A549 (cell line): ENCODE results near the gene SKOR1. TPM values are rescaled to one million over a fixed set of nuclear protein-coding genes. Genes with fewer than 3 reads are reported as not detected.

Source experiments
- ATAC-seq, 2 experiments: fragments of 200-7000 bp in 1 of 2; fragments of >200 bp in 1 of 2; cut with Nextera tagmentation in 1 of 2; cut with Tn5 transposase in 1 of 2; 3 replicates each; pipeline versions ENCODE4 v1.8.0 to v1.9.1; 2018 to 2020; ENCODE audit warnings: mild to moderate bottlenecking in 1 of 2, moderate library complexity in 1 of 2
- CTCF ChIA-PET: fragments of 300-600 bp; sonication (Branson Sonifier 250); formaldehyde crosslinking; extraction: SDS; loops from one replicate; lab custom pipeline; 2021; ENCODE audit warnings: antibody characterized with exemption, inconsistent platforms; lab: Yijun Ruan, JAX
- POLR2A ChIA-PET: fragments of 350-600 bp; formaldehyde crosslinking; extraction: SDS; loops from one replicate; lab custom pipeline; 2021; ENCODE audit warnings: antibody characterized with exemption, inconsistent platforms; lab: Yijun Ruan, JAX
- DNase-seq, 2 experiments: peaks; one replicate each; pipeline versions ENCODE4 v3.0.0 to v3.0.0-alpha.2; 2011 to 2016; ENCODE audit warnings: low read depth in 1 of 2, low spot score in 1 of 2
- FAIRE-seq: peaks from 2 replicates; lab custom pipeline; 2011; peaks lifted over from hg19 to GRCh38; lab: Jason Lieb, UNC
- H3K27ac ChIP-seq, 2 experiments: fragments of >200 bp; sonication (Bioruptor Twin); formaldehyde crosslinking; 3 replicates each; pipeline ENCODE4 v1.5.1; 2016 to 2017
- H3K4me1 ChIP-seq: fragments of >200 bp; sonication (Bioruptor Twin); formaldehyde crosslinking; 3 replicates; pipeline ENCODE4 v1.6.1; 2016
- H3K4me2 ChIP-seq: fragments of >200 bp; sonication (Bioruptor Twin); formaldehyde crosslinking; 3 replicates; pipeline ENCODE4 v1.6.1; 2016
- H3K4me3 ChIP-seq: fragments of >200 bp; sonication (Bioruptor Twin); formaldehyde crosslinking; 3 replicates; pipeline ENCODE4 v1.5.1; 2016
- H3K9me3 ChIP-seq: fragments of >200 bp; sonication (Bioruptor Twin); formaldehyde crosslinking; 3 replicates; pipeline ENCODE4 v1.6.1; 2016
- CBX8 ChIP-seq: fragments of 200-600 bp; sonication (generic); IDR thresholded peaks from 2 replicates; pipeline ENCODE4 v1.6.1; 2016
- CEBPB ChIP-seq, 2 experiments: fragments of >200 bp in 1 of 2; sonication (Bioruptor Twin) in 1 of 2; formaldehyde crosslinking in 1 of 2; IDR thresholded peaks; 2 replicates each; pipeline ENCODE4 v1.6.1; 2012 to 2016
- CHD2 ChIP-seq: fragments of 150-350 bp; IDR thresholded peaks from 2 replicates; pipeline ENCODE4 v1.6.1; 2014; ENCODE audit warnings: low read length; ENCODE audit not compliant: partially characterized antibody
- CTCF ChIP-seq: fragments of >200 bp; sonication (Bioruptor Twin); formaldehyde crosslinking; IDR thresholded peaks from 3 replicates; pipeline ENCODE4 v1.5.1; 2016
- EHF ChIP-seq: fragments of 250-450 bp; sonication (Bioruptor Pico); IDR thresholded peaks from 2 replicates; pipeline ENCODE4 v1.5.0; 2020; ENCODE audit warnings: mild to moderate bottlenecking
- FOSL2 ChIP-seq, 2 experiments: fragments of 450-650 bp in 1 of 2; fragments of >200 bp in 1 of 2; sonication (Bioruptor Twin) in 1 of 2; formaldehyde crosslinking; IDR thresholded peaks; 2 replicates each; pipeline versions ENCODE4 v1.5.0 to v1.6.1; 2016 to 2020; ENCODE audit warnings: mild to moderate bottlenecking in 1 of 2, moderate library complexity in 1 of 2
- FOXS1 ChIP-seq: fragments of 250-450 bp; sonication (Bioruptor Pico); IDR thresholded peaks from 2 replicates; pipeline ENCODE4 v1.5.0; 2020; ENCODE audit warnings: mild to moderate bottlenecking, moderate library complexity
- GATA3 ChIP-seq: IDR thresholded peaks from 2 replicates; pipeline ENCODE4 v1.6.1; 2012; ENCODE audit warnings: borderline replicate concordance
- HEYL ChIP-seq: fragments of 250-450 bp; sonication (Bioruptor Pico); IDR thresholded peaks from 2 replicates; pipeline ENCODE4 v1.8.0; 2021; ENCODE audit warnings: mild to moderate bottlenecking, moderate library complexity
- HMGXB4 ChIP-seq: fragments of 250-450 bp; sonication (Bioruptor Pico); IDR thresholded peaks from 2 replicates; pipeline ENCODE4 v1.5.0; 2021; ENCODE audit warnings: mild to moderate bottlenecking, moderate library complexity, borderline replicate concordance
- HOXA7 ChIP-seq: fragments of 250-450 bp; sonication (Bioruptor Pico); IDR thresholded peaks from 2 replicates; pipeline ENCODE4 v1.5.0; 2020; ENCODE audit warnings: mild to moderate bottlenecking, moderate library complexity
- HOXB13 ChIP-seq: fragments of 250-450 bp; sonication (Bioruptor Pico); IDR thresholded peaks from 2 replicates; pipeline ENCODE4 v1.5.0; 2020; ENCODE audit warnings: low read depth, mild to moderate bottlenecking, moderate library complexity
- KDM1A ChIP-seq: fragments of 200-600 bp; sonication (generic); IDR thresholded peaks from 2 replicates; pipeline ENCODE4 v1.6.1; 2016; ENCODE audit warnings: low read depth, mild to moderate bottlenecking
- MAFK ChIP-seq: fragments of 450-650 bp; IDR thresholded peaks from 2 replicates; pipeline ENCODE4 v1.6.1; 2014; ENCODE audit not compliant: partially characterized antibody
- MYC ChIP-seq: IDR thresholded peaks from 2 replicates; pipeline ENCODE4 v1.6.1; 2012; ENCODE audit warnings: mild to moderate bottlenecking, inconsistent platforms, low read length, improper control_type of control experiment, borderline replicate concordance
- NR3C1 ChIP-seq: fragments of >200 bp; sonication (Bioruptor Twin); formaldehyde crosslinking; IDR thresholded peaks from 3 replicates; pipeline ENCODE4 v1.6.1; 2017
- POLR2AphosphoS2 ChIP-seq: conservative IDR thresholded peaks from 2 replicates; pipeline ENCODE4 v1.6.1; 2012; ENCODE audit warnings: low read length, improper control_type of control experiment, inconsistent platforms
- TP53 ChIP-seq: fragments of 250-450 bp; sonication (Bioruptor Pico); IDR thresholded peaks from 2 replicates; pipeline ENCODE4 v1.5.0; 2021; ENCODE audit warnings: mild to moderate bottlenecking, moderate library complexity
- ZFP36 ChIP-seq: fragments of 450-650 bp; IDR thresholded peaks from 2 replicates; pipeline ENCODE4 v1.6.1; 2014; ENCODE audit warnings: borderline replicate concordance; ENCODE audit not compliant: partially characterized antibody
- ZSCAN20 ChIP-seq: fragments of 250-450 bp; sonication (Bioruptor Pico); IDR thresholded peaks from 2 replicates; pipeline ENCODE4 v1.8.0; 2022; ENCODE audit warnings: mild to moderate bottlenecking, moderate library complexity
- WGBS: methylation state at CpG from one replicate; pipeline ENCODE4 v1.1.6; 2017; ENCODE audit errors: missing lambda C conversion rate; 5-methylcytosine and 5-hydroxymethylcytosine counted together
- polyA plus RNA-seq, 4 experiments: library from polyadenylated mRNA; depleted of rRNA in 3 of 4; stranded (reverse); fragments of >200 nt; fragmentation: RNase III in 1 of 4; extraction: RNeasy Plus Mini Kit Qiagen cat#74134 plus additional on column Dnase treatment in 1 of 4; gene quantifications; 2 replicates in 3 of 4; 3 replicates in 1 of 4; pipeline ENCODE4 v1.2.3, GENCODE V29; 2011 to 2017
- TF ChIP-seq, protein P1 (sequence below): fragments of 150-350 bp; IDR thresholded peaks from 2 replicates; pipeline ENCODE4 v1.6.1; 2014; ENCODE audit warnings: low read depth, mild to moderate bottlenecking, low read length

SKOR1 gene
- polyA plus RNA-seq, 2 of the 4 experiments (the other 2 are of a cell fraction) = 0.03 to 0.05 TPM

GRCh38 chr15:67803996-67804843 is 21.1 kb upstream of the SKOR1 start:
- Histone ChIP-seq H3K9me3 (no peaks in the 10 kb centered on the region), H3K27ac (no peak overlapping the region), H3K4me3 (no peak overlapping the region)
- POLR2A ChIA-PET = no interaction called here
- no peak for FAIRE-seq
- ATAC-seq = no peak
- WGBS = 79% methylated on average over 26 of the region's 27 CpGs
- no peak for TF ChIP-seq TP53 (CRISPR knock-in tag)
- TF ChIP-seq FOSL2 (IDR thresholded peaks at IDR 0.05) = no peak
- TF ChIP-seq FOSL2 (CRISPR knock-in tag; IDR thresholded peaks at IDR 0.05) = no peak
- no peak for TF ChIP-seq ZSCAN20
- TF ChIP-seq CTCF = no peak
- no peak for TF ChIP-seq NR3C1
- no peak for TF ChIP-seq ZFP36
- TF ChIP-seq CBX8 = no peak
- no peak for TF ChIP-seq HOXA7 (CRISPR knock-in tag)
- no peak for TF ChIP-seq MYC
- TF ChIP-seq HEYL (CRISPR knock-in tag) = no peak
- TF ChIP-seq, all 56 proteins: peak for 0
- no peak for DNase-seq
- CTCF ChIA-PET = interaction anchor here (1.0 to 1.4 kb wide), 3 partner anchors 29 to 347 kb away, joined by 3 to 4 read pairs (median 3); no protein-coding TSS in a partner anchor
- Histone ChIP-seq H3K4me2 (no peak overlapping the region), H3K4me1 (no peaks in the 10 kb centered on the region)

DNA sequence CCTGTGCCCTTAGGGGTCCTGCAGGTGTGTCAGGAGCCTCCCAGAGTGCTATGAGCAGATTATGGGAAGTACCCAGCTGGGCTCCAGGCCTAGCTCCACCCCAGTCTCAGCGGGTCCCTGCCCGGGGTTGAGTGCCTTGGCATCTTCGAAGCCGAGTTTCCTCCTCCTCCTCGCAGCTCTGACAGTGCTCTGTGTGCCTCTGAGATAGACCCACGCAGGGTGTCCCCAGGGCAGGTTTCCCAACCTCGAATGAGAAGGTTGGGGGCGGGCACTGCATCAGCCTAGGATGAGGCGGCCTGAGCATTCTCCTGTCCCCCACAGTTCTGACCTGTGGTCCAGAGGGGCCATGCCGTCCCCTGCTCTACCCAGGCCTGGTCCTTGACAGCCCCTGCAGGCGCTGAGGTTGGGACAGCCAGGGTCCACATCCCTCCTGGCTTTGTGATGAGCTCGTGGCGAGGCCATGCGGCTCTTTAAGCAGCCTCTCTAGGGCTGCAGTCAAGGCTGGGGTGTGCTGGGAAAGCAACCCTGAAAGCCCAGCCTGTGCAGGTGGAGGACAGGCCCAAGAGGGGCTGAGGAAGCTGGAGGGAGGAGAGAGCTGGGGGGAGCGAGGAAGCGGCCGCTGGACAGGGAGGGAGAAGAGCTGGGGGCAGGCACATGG is 20.2 kb upstream of the SKOR1 start:
- 88% methylated on average over 17 of the region's 17 CpGs for WGBS
- H3K4me3 ChIP-seq = no peak overlapping the region
- no peaks in the 10 kb centered on the region for H3K9me3 ChIP-seq
- no peak overlapping the region for H3K27ac ChIP-seq
- TF ChIP-seq FOXS1 (no peak), POLR2AphosphoS2 (no peak), CBX8 (no peak), MAFK (no peak), KDM1A (no peak), EHF (CRISPR knock-in tag) (no peak), NR3C1 (no peak), CEBPB (IDR thresholded peaks at IDR 0.05) (no peak), GATA3 (no peak), HMGXB4 (CRISPR knock-in tag) (no peak), CHD2 (no peak), HOXB13 (CRISPR knock-in tag) (no peak)
- TF ChIP-seq, protein P1, sequence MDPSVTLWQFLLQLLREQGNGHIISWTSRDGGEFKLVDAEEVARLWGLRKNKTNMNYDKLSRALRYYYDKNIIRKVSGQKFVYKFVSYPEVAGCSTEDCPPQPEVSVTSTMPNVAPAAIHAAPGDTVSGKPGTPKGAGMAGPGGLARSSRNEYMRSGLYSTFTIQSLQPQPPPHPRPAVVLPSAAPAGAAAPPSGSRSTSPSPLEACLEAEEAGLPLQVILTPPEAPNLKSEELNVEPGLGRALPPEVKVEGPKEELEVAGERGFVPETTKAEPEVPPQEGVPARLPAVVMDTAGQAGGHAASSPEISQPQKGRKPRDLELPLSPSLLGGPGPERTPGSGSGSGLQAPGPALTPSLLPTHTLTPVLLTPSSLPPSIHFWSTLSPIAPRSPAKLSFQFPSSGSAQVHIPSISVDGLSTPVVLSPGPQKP = no peak
- ATAC-seq (no peak), FAIRE-seq (no peak), DNase-seq (no peak)
- CTCF ChIA-PET = no interaction called here
- H3K4me2 ChIP-seq = no peak overlapping the region
- no peaks in the 10 kb centered on the region for H3K4me1 ChIP-seq
- POLR2A ChIA-PET = no interaction called here
